ENCODE results near the gene STAT5B.
"Not testable (repeated sequence)": the region's sequence is repeated elsewhere in the genome, so short reads cannot be mapped to it uniquely, and the experiment has no call there.

Gene STAT5B

DNA sequence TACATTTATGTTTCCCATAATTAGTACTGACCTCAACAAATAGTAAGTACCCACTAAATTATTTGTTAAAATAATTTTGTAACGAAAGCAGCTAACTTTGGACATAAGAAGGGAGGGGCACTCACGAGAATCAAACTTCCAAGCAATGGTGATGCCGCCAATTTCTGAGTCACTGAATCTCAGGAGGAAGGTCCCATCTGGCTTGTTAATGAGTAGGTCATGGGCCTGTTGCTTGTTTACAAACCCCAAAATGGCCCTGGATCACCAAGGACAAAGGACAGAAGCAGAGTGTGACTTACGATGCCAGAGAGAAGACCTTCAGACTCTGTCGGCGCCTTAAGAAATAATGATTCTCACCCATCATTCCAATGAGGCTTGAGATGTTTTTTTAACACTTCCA is 66.1 kb downstream of the STAT5B start:
- in situ Hi-C loops (cut with MboI; ENCODE audit: low pct_unique_long_range_greater_than_20kb, low sequenced_read_pairs, unreplicated experiment): no loop called here
- TF ChIP-seq, protein P1, sequence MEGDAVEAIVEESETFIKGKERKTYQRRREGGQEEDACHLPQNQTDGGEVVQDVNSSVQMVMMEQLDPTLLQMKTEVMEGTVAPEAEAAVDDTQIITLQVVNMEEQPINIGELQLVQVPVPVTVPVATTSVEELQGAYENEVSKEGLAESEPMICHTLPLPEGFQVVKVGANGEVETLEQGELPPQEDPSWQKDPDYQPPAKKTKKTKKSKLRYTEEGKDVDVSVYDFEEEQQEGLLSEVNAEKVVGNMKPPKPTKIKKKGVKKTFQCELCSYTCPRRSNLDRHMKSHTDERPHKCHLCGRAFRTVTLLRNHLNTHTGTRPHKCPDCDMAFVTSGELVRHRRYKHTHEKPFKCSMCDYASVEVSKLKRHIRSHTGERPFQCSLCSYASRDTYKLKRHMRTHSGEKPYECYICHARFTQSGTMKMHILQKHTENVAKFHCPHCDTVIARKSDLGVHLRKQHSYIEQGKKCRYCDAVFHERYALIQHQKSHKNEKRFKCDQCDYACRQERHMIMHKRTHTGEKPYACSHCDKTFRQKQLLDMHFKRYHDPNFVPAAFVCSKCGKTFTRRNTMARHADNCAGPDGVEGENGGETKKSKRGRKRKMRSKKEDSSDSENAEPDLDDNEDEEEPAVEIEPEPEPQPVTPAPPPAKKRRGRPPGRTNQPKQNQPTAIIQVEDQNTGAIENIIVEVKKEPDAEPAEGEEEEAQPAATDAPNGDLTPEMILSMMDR (IDR thresholded peaks at IDR 0.05; ENCODE audit: extremely low read depth, insufficient read depth, missing control alignments): no peak
- DNase-seq (ENCODE audit: low spot score): no peak

DNA sequence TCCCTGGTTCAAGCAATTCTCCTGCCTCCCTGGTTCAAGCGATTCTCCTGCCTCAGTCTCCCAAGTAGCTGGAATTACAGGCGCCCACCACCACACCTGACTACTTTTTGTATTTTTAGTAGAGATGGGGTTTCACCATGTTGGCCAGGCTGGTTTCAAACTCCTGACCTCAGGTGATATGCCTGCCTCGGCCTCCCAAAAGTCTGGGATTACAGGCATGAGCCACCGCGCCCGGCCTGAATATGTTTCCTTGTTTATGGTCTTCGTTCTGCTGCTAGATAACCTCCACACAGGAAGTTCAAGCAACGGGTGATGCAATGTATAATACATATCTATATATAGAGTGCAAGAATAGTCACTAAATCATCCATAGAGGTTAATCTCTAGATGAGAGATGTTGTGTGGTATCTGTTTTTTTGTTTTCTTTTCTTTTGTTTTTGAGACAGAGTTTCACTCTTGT is 70.0 kb downstream of the STAT5B start:
- in situ Hi-C loops (cut with MboI; ENCODE audit: low pct_unique_long_range_greater_than_20kb, low sequenced_read_pairs, unreplicated experiment); DNase-seq (ENCODE audit: low spot score): not testable (repeated sequence)

DNA sequence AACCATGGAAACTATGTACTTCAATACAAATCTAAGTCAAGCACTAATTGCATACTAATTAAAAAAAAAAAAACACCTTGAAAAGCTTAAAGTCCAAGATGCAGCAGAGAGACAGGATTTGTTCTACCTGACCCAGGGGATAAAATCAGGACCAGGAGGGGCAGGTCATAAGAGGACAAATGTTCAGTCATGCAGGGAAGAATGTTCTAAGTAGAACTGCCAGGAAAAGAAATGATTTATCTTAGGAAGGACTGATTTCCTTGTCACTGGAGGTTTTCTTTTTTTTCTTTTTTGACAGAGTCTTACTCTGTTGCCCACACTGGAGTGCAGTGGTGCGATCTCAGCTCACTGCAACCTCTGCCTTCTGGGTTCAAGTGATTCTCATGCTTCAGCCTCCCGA is 72.8 kb downstream of the STAT5B start:
- TF ChIP-seq, protein P1 (IDR thresholded peaks at IDR 0.05; ENCODE audit: extremely low read depth, insufficient read depth, missing control alignments): no peak
- in situ Hi-C loops (cut with MboI; ENCODE audit: low pct_unique_long_range_greater_than_20kb, low sequenced_read_pairs, unreplicated experiment): no loop called here
- no peak for DNase-seq (ENCODE audit: low spot score)

DNA sequence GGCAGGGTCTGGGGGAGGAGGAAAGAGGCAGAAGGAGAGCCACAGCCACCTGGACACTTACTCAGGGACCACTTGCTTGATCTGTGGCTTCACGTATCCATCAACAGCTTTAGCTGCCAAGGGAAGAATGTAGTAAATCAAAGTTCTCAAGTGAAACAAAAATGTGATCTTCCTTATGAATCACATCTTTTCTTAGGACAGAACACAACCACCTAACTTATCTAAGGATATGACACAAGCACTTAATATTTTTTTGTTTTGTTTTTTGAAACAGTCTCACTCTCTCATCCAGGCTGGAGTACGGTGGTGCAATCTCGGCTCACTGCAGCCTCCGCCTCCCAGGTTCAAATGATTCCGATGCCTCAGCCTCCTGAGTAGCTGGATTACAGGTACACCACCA is 73.5 kb downstream of the STAT5B start:
- DNase-seq (ENCODE audit: low spot score): no peak
- TF ChIP-seq, protein P1 (IDR thresholded peaks at IDR 0.05; ENCODE audit: extremely low read depth, insufficient read depth, missing control alignments): no peak
- in situ Hi-C loops (cut with MboI; ENCODE audit: low pct_unique_long_range_greater_than_20kb, low sequenced_read_pairs, unreplicated experiment): no loop called here

DNA sequence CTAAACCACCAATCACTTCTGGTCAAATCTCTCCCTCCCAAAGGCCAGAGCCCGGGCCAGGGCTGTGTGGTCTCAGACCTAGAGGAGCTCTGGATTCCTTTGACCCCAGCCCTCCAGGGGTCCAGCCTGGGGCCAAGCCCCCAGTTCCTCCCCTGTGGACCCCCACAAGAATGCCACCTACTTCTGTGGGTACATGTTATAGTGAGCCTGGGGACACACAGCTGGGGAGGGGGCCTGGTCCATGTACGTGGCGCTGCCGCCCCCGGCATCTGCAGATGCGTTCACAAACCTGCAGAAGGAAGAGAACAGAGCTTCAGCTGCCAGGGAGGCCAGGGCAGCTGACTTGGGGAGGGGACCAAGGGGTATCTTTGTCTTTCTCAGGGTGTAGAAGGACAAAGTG is 74.0 kb downstream of the STAT5B start:
- TF ChIP-seq, protein P1 (IDR thresholded peaks at IDR 0.05; ENCODE audit: extremely low read depth, insufficient read depth, missing control alignments): no peak
- in situ Hi-C loops (cut with MboI; ENCODE audit: low pct_unique_long_range_greater_than_20kb, low sequenced_read_pairs, unreplicated experiment): no loop called here
- DNase-seq (ENCODE audit: low spot score): no peak

DNA sequence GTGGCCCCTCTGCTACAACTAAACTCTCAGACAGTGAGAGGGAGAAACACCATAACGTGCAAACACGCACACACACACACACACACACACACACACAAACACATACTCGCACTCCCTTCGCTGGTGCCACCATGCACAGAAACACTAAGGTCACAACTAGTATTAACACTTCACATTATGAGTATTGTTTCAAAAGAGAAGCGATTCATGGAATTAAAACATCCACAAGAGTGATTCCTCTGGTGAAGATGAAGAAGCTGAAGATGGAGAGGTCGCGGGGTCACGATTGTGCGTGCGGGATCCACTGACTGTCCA is 74.8 kb downstream of the STAT5B start:
- TF ChIP-seq, protein P1 (IDR thresholded peaks at IDR 0.05; ENCODE audit: extremely low read depth, insufficient read depth, missing control alignments): no peak
- DNase-seq (ENCODE audit: low spot score): no peak
- in situ Hi-C loops (cut with MboI; ENCODE audit: low pct_unique_long_range_greater_than_20kb, low sequenced_read_pairs, unreplicated experiment): no loop called here

DNA sequence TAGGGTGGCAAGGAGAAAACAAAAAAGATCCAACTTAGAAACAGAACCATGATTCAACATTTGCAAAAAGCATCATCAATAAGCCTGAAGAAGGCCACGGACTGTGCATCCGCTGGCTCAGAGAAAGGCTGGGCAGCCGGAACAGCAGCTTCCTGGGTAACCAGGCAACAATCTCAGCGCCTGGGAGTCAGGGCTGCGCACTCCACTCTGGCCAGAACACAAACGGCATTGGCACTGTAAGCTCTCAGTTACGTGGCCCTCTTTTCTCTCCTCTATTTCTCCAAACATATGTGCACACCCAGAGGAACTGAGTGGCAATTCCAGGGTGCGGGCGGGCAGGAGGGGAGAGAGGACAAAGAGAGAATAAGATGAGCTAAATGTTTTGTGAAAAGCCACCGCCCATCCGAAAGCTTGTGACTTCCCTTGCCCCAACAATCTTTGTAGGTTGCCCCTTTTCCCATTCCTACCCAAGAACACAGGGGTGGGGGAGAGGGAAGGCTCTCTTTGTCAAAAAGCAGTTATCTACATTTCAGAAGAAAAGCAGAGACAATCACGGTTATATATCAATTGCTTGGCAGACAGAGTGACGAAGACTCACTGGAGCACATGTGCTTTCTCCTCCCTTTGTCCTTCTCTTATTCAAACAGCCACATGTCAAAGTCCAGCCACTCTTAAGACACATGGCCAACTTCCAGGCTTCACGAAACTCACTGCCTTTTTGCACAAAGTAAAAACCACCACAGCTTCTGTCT is 75.3 kb downstream of the STAT5B start:
- TF ChIP-seq, protein P1 (IDR thresholded peaks at IDR 0.05; ENCODE audit: extremely low read depth, insufficient read depth, missing control alignments): no peak
- in situ Hi-C loops (cut with MboI; ENCODE audit: low pct_unique_long_range_greater_than_20kb, low sequenced_read_pairs, unreplicated experiment): no loop called here

More for the DNA sequence above, 75.3 kb downstream of the STAT5B start:
- no peak for DNase-seq (ENCODE audit: low spot score)
